Caco-2 (cell line): Measurements from ENCODE around the gene FBXW10. TPM values are rescaled to one million over a fixed set of nuclear protein-coding genes. Genes with fewer than 3 reads are reported as not detected.
A peak's percentile ranks its signal among the peaks of the same experiment; 100 is the strongest.
"Not testable (repeated sequence)": the region's sequence is repeated elsewhere in the genome, so short reads cannot be mapped to it uniquely, and the experiment has no call there.

Source experiments
- BruUV-seq: library from RNA; stranded (reverse); fragments of 400-500 nt; replicated peaks from 2 replicates; lab custom pipeline; 2021; lab: Mats Ljungman, UMichigan
- CTCF ChIA-PET: fragments of 300-600 bp; sonication (Branson Sonifier 250); formaldehyde crosslinking; loops from one replicate; lab custom pipeline; 2022; ENCODE audit warnings: antibody characterized with exemption; lab: Charles Lee
- POLR2A ChIA-PET: fragments of 300-600 bp; sonication (Branson Sonifier 250); formaldehyde crosslinking; loops from one replicate; lab custom pipeline; 2022; ENCODE audit warnings: antibody characterized with exemption; lab: Charles Lee
- DNase-seq, 2 experiments: peaks; one replicate each; pipeline versions ENCODE4 v3.0.0 to v3.0.0-alpha.2; 2020 to 2022
- H3K27me3 ChIP-seq: replicated peaks from 2 replicates; pipeline ENCODE4 v1.6.0; 2011; ENCODE audit warnings: low read length; ENCODE audit not compliant: control insufficient read depth, insufficient read depth
- H3K36me3 ChIP-seq: 2 replicates; pipeline ENCODE4 v1.5.1; 2011; ENCODE audit warnings: low read length; ENCODE audit not compliant: control insufficient read depth, insufficient read depth
- H3K4me1 ChIP-seq: fragments of 250-450 bp; sonication (Bioruptor Pico); 2 replicates; pipeline ENCODE4 v1.5.1; 2020; ENCODE audit warnings: mild to moderate bottlenecking
- H3K4me3 ChIP-seq: 2 replicates; pipeline ENCODE4 v1.5.1; 2011; ENCODE audit warnings: low read depth, mild to moderate bottlenecking, control low read depth, low read length
- H3K9me3 ChIP-seq: fragments of 250-450 bp; sonication (Bioruptor Pico); 2 replicates; pipeline ENCODE4 v1.5.1; 2020; ENCODE audit warnings: mild to moderate bottlenecking, moderate library complexity
- H3K27ac Mint-ChIP-seq: one replicate; pipeline ENCODE4 v1.8.0; 2022; ENCODE audit warnings: mixed read lengths; ENCODE audit not compliant: unreplicated experiment
- H3K27me3 Mint-ChIP-seq: one replicate; pipeline ENCODE4 v1.8.0; 2022; ENCODE audit warnings: mixed read lengths; ENCODE audit not compliant: insufficient read depth, unreplicated experiment
- H3K36me3 Mint-ChIP-seq: one replicate; pipeline ENCODE4 v1.8.0; 2022; ENCODE audit warnings: mild to moderate bottlenecking, mixed read lengths; ENCODE audit not compliant: insufficient read depth, unreplicated experiment
- H3K4me1 Mint-ChIP-seq: one replicate; pipeline ENCODE4 v1.8.0; 2022; ENCODE audit warnings: low read depth, mixed read lengths; ENCODE audit not compliant: unreplicated experiment
- H3K4me3 Mint-ChIP-seq: one replicate; pipeline ENCODE4 v1.8.0; 2022; ENCODE audit warnings: mild to moderate bottlenecking, moderate library complexity, mixed read lengths; ENCODE audit not compliant: unreplicated experiment
- H3K9me3 Mint-ChIP-seq: one replicate; pipeline ENCODE4 v1.8.0; 2022; ENCODE audit warnings: mixed read lengths; ENCODE audit not compliant: unreplicated experiment
- CTCF ChIP-seq, 2 experiments: fragments of 200-600 bp in 1 of 2; IDR thresholded peaks; 1 replicate in 1 of 2; 2 replicates in 1 of 2; pipeline versions ENCODE4 v1.5.1 to v1.8.0; 2011 to 2022; ENCODE audit warnings: antibody characterized with exemption in 1 of 2, control low read depth in 1 of 2, inconsistent platforms in 1 of 2, low read depth in 1 of 2, low read length in 1 of 2, mild to moderate bottlenecking in 1 of 2, moderate library complexity in 1 of 2; ENCODE audit not compliant: insufficient read depth in 1 of 2, severe bottlenecking in 1 of 2, unreplicated experiment in 1 of 2
- intact Hi-C: fragments of 100-400 bp; cut with micrococcal nuclease; formaldehyde crosslinking; loops from one replicate; pipeline ENCODE4 v1.10.0; 2022; ENCODE audit not compliant: unreplicated experiment
- total RNA-seq: library from RNA; stranded (reverse); gene quantifications from 2 replicates; pipeline ENCODE4 v1.2.3, GENCODE V29; 2022

The FBXW10 gene
- total RNA-seq, 1 experiment from 2014 or later: 0.11 TPM

DNA sequence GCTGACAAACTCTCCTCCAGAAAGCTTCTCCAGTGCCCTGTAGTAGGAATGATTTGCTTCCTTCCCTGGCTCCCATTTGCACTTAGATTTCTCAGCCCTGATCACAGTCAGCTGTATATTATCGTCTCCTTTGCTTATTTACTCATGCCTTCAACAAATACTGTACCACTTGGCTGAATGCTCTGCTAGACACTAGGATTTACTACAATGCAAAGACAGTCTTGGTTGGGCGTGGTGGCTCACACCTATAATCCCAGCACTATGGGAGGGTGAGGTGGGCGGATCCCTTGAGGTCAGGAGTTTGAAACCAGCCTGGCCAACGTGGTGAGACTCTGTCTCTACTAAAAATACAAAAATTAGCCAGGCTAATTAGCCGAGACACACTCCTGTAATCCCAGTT, 43.0 kb downstream of the FBXW10 start:
- H3K36me3 ChIP-seq, BruUV-seq, intact Hi-C loops, H3K9me3 Mint-ChIP-seq, H3K4me1 ChIP-seq, H3K27me3 ChIP-seq, POLR2A ChIA-PET, H3K4me3 ChIP-seq, H3K4me3 Mint-ChIP-seq, H3K27me3 Mint-ChIP-seq, DNase-seq, CTCF ChIA-PET, H3K27ac Mint-ChIP-seq, H3K9me3 ChIP-seq: not testable (repeated sequence)
- peaks cover 18% of the 10 kb centered on the region for H3K4me1 Mint-ChIP-seq
- peaks cover 50% of the 10 kb centered on the region for H3K36me3 Mint-ChIP-seq

DNA sequence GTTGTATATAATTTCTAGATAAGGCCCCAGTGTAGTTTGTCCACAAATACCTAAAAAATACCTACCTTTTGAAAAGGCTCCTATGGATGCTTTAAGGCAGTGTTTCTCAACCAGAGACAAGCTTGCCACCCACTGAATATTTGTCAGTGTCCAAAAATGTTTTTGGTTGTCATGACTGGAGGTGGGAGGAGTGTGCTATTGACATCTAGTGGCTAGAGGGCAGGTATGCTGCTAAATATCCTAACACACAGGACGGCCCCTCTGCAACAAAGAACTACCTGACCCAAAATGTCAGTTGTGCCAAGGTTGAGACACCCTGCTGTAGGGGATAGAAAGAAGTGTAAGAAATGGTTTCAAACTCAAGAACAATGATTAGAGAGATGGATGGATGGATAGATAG, 47.5 kb downstream of the FBXW10 start:
- BruUV-seq: TSS peak; percentile 8
- intact Hi-C loops: not testable (repeated sequence)

DNA sequence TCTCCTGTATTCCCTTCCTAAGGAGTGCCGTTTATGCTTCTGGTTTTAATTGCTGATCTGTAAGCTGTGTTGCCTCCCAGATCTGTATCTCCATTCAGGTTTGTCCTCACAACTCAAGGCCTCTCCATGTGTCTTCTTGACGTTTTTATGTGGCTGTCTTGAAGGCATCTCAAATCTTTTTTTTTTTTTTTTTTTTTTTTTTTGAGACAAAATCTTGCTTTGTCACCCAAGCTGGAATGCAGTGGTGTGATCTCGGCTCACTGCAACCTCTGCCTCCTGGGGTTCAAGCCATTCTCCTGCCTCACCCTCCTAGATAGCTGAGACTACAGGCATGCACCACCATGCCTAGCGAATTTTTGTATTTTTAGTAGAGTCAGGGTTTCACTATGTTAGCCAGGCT, 51.0 kb downstream of the FBXW10 start:
- H3K4me1 Mint-ChIP-seq, H3K36me3 ChIP-seq, intact Hi-C loops, H3K9me3 ChIP-seq, H3K27me3 ChIP-seq, POLR2A ChIA-PET, DNase-seq, H3K4me1 ChIP-seq, H3K27ac Mint-ChIP-seq, BruUV-seq, H3K27me3 Mint-ChIP-seq, CTCF ChIA-PET, H3K9me3 Mint-ChIP-seq, H3K4me3 Mint-ChIP-seq, H3K4me3 ChIP-seq: not testable (repeated sequence)
- peaks cover 54% of the 10 kb centered on the region for H3K36me3 Mint-ChIP-seq

More for the DNA sequence above, 47.5 kb downstream of the FBXW10 start:
- H3K9me3 ChIP-seq, H3K27me3 ChIP-seq, H3K9me3 Mint-ChIP-seq, H3K4me1 ChIP-seq, CTCF ChIA-PET, H3K4me3 Mint-ChIP-seq, H3K27me3 Mint-ChIP-seq, POLR2A ChIA-PET, H3K4me1 Mint-ChIP-seq, H3K27ac Mint-ChIP-seq, H3K4me3 ChIP-seq, H3K36me3 ChIP-seq: not testable (repeated sequence)
- TF ChIP-seq CTCF (IDR thresholded peaks at IDR 0.05; ENCODE audit: insufficient read depth in 1 of 2, low read depth in 1 of 2, low read length in 1 of 2, severe bottlenecking in 1 of 2, unreplicated experiment in 1 of 2): peak in 1 of 2 experiments; percentile 4
- DNase-seq: peak in 1 of 2 experiments; percentile 6
- peaks cover 46% of the 10 kb centered on the region for H3K36me3 Mint-ChIP-seq

- H3K4me3 ChIP-seq, H3K9me3 ChIP-seq, DNase-seq, BruUV-seq, H3K27me3 ChIP-seq, H3K4me3 Mint-ChIP-seq, CTCF ChIA-PET, H3K9me3 Mint-ChIP-seq, H3K36me3 ChIP-seq, H3K4me1 Mint-ChIP-seq, H3K27me3 Mint-ChIP-seq, intact Hi-C loops, POLR2A ChIA-PET, H3K4me1 ChIP-seq: not testable (repeated sequence)
- peaks cover 60% of the 10 kb centered on the region for H3K36me3 Mint-ChIP-seq
- peak overlapping the region; percentile 22 for H3K27ac Mint-ChIP-seq
Observed at GRCh38 chr17:18796887-18797286, 53.0 kb downstream of the FBXW10 start.

GRCh38 chr17:18803458-18804245, 59.8 kb downstream of the FBXW10 start:
- BruUV-seq, H3K27ac Mint-ChIP-seq, H3K27me3 ChIP-seq, H3K4me3 Mint-ChIP-seq, H3K4me1 Mint-ChIP-seq, POLR2A ChIA-PET, H3K9me3 ChIP-seq, CTCF ChIA-PET, H3K27me3 Mint-ChIP-seq, H3K9me3 Mint-ChIP-seq, H3K4me3 ChIP-seq, DNase-seq, H3K4me1 ChIP-seq, H3K36me3 ChIP-seq, intact Hi-C loops: not testable (repeated sequence)
- H3K36me3 Mint-ChIP-seq: peaks cover 71% of the 10 kb centered on the region

- H3K9me3 ChIP-seq, H3K4me1 Mint-ChIP-seq, H3K27me3 Mint-ChIP-seq, H3K4me3 ChIP-seq, DNase-seq, H3K27me3 ChIP-seq, H3K4me3 Mint-ChIP-seq, BruUV-seq, H3K36me3 ChIP-seq, H3K27ac Mint-ChIP-seq, H3K4me1 ChIP-seq, POLR2A ChIA-PET, H3K9me3 Mint-ChIP-seq, H3K36me3 Mint-ChIP-seq, CTCF ChIA-PET: not testable (repeated sequence)
- intact Hi-C loops: loop anchor here (10.0 kb wide), 1 partner anchor 149 kb away; no protein-coding TSS in a partner anchor
Observed at GRCh38 chr17:18815924-18816323, 72.1 kb downstream of the FBXW10 start.
